ENCODE data around the gene HPS1.

HPS1 gene

DNA sequence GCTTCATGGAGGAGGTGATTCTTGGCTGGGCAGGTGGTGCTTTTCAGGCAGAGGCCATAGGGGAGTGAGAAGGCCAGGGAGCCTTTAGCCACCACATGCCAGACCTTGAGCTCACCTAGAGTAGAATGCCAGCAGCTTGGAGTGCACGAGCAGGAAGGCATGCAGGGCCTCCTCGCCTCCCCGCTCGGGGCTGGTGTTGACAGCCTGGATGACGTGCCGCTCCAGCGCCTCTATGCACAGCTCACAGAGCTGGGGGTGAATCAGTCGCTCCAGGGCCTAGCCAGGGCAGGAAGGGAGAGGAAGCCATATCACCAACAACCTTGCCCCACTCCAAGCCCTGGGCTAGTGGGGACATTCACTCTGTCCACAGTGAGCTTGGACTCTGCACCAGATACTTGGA lies 15.7 kb downstream of the HPS1 start:
- DNase-seq: no peak

DNA sequence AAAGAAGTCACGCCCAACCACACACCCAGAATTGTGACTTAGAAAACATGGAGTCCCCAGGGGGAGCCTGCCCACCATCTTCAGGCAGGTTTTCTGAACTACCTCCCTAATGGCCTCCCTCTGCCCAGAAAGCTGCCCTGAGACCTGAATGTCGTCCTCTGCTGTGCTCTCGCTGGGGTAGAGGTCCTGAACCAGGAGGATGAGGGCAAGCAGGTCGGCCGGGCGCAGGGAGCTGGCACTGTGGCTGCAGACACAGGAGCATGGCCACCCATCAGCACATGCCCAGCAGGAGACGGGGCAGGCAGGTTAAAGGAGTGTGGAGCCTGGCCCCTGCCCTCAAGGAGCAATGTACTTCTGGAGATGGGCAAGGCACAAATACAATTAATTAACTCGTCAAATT lies 16.3 kb downstream of the HPS1 start:
- DNase-seq: no peak

DNA sequence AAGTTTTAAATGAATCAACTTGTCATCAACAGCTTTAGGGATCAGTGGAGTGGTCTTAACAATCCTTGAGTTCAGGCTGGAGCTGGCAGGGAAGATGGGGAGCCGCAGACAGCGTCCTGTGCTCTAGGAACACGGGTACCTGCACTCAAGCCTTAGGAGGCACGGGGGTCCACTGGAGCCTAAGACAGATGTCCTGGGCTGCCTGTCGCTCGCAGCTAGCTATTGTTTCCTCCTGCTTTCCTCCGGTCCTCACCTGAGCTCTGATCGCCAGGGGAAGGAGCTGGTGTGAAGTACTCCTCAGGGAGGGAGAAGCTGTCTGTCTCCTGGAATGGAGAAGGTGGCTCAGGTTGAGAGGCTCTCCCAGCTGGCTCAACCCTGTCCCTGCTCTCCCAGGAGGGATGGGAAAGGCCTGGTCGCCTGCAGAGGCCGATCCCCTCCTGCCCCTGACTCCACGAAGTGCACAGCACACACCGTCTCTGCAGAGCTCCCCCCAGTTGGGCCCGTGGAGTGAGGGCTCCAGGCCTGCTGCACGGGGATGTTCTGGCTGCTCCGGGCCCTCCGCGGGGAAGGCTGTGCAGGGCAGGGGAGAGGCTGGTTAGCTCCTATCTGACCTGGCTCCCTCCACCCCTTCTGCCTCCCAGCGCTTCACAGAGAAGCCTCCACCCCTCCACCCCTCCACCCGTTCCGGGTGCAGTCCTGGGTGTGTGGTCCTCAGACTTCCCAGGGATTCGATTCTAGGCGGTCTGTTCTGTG lies 17.2 kb downstream of the HPS1 start:
- DNase-seq: no peak

DNA sequence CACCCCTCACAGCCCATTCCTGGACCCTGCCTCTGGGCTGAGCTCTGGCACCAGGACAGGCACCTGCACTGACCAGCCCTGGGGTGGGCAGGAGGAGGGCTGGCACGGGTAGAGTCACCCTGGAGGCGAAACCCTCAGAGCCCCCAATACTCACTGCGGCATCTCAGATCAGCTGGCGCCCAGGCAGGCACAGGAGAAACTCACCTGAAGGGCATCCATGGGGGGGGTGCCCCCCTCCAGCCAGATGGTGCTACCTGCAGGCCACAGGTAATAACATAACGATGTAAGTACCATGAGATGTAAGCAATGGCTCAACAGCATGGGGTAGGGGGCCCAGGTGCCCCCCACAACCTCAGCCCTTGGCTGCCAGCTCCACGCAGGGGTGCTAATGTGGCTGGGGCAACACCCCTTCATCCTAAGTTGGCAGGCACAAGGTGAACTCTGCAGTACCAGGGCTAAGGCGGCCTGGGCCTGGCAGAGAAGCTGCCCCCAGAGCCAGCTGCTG lies 19.7 kb downstream of the HPS1 start:
- no peak for DNase-seq

DNA sequence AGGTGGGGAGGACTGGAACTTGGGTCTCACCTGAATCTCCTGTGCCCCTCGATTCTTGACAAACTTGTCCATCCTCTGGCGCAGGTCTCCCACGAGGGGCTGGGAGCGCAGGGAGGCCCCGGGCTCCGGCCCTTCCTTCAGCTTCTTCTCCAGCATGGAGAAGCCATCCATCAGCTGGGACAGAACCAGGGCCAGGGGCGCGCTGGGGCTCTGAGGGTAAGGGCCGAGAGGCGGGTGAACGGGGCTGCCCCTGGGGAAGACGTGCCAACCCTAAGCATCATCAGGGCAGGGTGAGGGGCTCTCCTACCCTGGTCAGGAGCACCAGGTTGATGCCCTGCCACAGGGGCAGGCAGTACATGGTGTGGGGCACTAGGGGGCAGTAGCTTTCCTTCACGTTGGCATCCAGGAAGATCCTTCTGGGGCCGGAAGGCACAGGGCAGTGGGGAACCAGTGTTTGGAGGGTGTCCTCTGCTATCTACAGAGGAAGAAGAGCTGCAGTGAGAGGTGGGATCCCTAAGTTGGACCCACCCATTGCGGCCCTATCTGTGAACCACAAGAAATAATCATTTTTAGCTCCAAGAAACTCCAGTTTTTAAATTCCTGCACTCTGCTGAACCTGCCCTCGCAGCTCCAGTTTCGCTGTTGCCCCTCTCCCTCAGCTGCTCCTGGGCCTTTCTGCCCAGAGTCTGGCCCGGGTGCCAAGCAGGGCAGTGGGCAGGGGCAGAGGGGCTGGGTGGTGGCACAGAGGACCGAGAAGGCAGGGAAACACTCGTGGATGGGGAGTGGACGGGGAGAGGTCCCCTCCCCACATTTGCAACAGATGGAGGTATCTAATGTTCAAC lies 21.0 kb downstream of the HPS1 start:
- DNase-seq: peak; percentile 84

DNA sequence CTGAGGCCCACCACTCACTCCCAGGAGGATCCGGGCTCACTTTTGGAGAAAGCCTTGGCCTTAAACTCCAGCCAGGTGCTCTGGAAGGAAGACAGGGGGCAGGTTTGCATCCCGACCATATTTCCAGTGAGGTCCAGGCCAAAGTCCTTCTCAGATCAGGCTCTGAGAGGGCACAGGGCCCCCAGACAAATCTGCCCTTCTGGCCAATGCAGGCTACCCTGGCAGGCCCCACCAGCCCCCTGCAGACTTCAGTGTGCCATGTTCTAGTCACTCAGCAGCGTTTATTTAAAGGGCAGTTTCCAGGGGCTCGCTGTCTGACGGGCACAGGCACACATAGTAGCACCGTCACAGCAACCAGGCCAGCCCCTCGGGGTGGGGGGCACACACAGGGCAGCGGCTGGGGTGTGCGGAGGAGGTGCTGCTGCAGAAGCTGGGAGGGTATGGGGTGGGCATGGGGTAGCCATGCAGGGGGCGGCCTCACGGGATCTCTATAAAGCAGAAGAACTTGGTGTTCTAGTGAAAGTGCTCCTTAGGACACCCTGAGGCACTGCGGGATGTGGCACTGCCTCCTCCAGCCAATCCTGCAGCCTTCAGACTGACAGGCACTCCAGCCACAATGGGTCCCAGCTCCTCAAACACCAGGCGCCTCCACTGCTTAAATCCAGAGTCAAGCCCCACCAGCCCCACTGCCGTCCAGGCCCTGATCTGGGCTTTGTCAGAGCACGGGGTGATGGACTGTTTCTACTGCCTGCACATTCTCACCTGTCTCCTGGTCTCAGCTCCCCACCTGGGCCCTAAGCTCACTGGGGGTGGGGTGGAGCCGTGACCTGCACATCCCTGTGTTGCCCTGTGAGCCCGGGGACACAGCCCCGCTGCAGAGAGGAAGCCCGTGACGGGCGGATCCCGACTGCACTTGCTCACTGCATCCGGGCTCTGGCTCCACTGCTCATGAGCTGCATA lies 22.2 kb downstream of the HPS1 start:
- no peak for DNase-seq

DNA sequence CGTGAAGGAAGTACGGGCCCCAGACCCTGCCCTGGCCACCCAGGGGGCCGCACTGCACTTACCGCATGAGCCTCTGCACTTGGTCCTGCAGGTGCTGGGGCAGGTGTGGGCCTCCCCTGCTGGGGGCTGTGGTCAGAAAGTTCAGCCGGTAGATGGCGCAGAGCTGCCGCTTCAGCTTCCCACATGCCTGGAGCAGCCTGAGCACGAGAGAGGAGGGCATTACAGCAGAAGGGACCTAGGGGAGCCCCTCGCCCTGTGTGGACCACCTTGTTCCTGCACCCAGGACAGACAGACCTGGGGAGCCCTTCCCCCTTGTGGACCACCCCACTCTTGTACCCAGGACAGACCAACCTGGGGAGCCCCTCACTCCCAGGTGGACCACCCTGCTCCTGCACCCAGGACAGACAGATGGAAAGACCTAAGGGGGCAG lies 23.0 kb downstream of the HPS1 start:
- no peak for DNase-seq

DNA sequence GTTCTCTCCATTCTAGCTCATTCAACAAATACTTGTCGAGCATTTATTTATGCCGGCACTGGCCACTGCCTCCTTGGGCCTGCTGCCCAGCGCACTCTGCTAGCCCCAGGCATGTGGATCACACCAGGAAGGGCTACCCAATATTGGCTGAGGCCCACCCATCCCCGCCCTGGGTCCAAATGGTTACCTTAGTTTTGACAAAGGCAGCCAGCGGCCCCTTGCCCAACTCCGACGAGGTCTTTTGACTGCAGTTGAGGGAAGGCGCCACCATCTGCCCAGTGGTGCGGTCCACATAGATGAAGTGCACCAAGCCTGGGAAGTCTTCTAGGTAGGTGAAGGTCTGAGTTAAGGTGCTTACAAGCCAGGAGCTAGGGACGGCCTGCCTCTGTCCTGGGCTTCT lies 24.6 kb downstream of the HPS1 start:
- DNase-seq: no peak

DNA sequence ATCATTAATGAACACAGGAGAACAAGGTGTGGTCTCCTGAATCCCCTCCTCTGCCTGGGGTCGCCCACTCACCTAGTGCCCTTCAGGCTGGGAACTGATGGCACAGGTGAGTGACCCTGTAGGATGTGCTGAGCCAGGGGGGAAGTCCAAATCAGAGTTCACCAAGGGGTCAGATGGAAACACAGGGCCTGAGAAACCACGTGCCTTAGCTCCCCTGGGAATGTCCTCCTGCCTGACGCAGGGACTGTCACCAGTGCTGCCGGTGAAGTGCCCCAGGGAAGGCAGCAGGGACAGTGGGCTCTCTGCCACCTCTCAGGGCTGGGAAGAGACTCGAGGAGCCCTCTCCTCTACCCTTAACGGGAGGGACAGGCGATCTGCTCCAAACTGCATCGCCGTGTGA lies 25.9 kb downstream of the HPS1 start:
- DNase-seq: no peak

DNA sequence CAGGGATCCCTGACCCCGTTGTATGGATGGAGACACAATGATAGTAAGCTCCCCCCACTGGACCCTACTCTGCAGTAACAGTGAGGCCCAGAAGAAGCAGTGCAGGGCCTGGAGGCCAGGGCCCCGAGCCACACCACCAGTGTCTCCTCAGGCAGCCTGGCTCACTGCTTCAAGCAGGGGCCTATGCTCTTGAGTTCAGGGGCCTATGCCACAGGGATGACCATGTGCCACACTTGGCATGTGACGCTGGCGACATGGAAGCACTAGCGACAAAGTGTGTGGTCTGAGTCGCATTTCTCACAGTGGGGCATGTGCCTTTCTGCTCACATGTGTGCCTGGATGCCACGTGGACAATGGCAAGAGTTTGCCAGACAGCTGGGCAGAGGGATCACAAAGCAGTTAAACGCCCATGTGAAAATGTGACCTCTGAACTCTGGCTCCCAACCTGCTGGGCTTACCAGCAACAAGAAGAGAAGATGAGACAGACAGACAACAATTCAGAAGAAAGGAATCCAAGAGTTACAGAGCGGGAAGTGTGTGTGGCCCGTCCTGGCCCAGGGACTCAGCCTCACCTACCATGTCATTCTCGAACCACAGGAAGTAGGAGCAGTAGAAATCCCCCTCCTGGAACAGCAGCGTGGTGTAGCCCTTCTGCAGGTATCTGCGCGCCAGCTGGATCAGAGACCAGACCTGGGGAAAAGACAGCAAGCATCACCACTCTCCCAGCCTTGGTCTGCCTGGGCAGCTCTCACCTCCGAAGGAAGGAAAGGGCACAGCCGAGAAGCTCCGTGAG lies 27.1 kb downstream of the HPS1 start:
- DNase-seq: no peak

DNA sequence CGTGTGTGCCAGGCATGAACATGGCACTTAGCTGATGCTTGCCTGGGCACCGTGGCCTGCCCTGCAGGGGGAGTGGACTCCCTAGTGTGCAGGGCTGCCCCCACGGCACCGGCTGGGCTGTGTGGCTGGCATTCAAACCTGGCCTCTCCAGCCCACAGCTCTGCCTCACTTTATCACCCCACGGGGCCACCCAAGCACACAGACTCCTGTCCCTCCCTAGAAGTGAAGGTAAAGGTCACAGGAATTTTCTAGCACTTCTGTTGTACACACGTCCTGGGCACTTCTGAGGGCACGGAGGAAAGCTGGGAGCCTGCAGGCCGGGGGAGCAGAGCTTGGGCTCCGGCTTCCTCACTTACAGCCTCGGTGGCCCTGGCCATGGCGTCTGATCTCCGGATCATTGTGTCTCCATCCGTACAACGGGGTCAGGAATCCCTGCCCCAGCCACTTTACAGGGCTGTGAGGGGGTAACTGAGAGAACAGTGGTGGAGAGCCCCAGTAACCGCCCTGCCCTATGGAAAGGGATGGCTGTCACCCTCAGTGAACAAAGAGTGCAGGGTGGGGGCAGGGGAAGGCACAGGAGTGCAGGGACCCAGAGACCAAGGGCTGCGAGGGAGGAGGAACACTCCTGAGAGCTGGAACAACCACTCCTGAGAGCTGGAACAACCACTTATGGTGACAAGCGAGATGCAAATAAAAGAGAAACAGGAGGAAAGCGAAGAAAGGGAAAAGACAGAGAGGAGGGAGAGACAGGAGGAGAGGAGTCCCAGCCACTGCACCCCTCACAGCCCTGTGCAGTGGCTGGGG lies 27.9 kb downstream of the HPS1 start:
- DNase-seq: no peak

DNA sequence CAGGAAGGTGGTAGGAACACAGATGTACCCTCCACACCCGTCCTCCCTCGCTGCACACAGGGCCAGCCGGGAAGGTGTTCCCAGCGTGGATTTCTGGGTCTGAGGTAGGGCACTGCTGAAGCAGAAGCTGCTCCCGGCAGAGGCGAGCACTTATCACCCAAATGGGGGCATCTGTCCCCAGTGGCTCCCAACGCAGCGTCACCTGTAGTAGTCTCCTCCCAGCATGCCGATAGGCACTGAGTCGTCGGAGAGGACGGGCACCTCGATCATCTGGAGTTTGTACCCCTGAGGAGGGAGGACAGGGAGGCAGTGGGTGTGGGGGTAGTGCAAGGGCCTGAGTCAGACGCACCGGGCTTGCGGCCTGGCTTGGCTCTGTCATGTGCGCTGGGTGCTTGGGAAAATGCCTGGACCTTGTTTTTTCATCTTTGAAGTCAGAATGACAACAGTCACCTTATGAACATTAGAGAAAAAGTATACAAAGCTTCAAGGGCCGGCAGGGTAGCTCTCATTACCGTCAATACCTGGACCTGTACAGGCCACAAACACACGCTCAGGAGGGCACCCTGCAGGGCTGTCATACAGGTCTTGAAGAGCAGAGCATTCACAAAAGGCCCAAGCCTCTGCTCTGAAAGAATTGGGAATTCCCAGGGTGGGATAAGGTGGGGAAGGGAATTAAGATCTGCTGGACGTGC lies 28.6 kb downstream of the HPS1 start:
- no peak for DNase-seq

DNA sequence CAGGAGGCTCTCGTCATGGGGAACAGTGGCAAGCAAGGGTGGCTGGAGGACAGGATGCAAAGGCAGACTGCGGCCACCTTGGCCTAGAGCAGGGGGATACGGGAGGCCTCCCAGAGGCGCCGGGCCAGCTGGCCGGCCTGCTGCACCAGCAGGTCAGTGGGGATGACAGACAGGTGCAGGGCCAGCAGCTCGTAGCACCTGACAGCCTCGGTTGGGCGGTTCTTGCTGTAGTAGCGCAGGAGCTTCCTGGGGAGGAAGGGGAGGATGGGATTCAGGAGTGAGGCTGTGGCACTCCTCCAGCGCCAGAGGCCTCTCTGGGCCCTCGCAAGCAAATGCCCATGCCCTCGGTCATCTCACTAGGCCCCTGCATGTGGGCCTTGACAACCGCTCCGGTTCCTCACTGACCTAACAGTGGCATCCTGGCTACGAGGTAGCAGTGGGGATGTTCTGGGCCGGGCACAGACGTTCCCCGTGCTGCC lies 29.2 kb downstream of the HPS1 start:
- no peak for DNase-seq

DNA sequence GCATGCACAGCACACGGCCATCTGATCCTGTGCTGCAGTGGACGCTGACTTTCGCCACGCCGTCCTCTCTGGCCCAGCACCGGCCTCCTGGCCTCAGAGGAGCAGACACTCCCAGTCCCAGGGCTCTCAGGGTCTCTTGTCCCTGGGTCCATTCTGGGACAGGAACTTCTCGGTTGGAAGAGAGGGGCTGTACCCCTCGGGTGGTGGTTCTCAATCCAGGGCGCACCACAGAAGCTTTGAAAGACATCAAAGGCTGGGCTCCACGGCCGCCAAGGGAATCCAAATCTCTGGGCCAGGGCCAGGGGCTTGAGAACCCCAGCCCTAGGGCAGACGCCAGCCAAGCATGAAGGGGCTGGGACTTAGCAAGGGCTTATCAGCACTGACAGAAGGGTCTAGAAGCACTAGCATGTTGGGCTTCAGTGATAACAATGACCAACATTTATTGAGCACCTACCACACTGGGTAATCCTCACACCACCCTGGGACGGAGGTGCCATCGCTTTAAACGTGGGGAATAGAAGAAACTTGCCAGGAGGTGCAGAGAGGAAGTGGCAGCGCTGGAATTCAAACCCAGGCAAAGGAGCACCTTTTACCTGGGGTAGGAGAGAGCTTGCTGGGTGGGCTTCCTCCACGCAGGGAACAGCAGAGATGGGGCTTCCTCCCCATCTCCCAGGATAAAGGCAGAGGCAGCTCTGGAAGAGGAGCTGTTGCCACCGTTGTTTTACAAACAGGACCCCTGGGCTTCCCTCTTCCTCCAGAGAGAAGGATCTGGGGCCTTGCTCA lies 29.9 kb downstream of the HPS1 start:
- peak; percentile 19 for DNase-seq

DNA sequence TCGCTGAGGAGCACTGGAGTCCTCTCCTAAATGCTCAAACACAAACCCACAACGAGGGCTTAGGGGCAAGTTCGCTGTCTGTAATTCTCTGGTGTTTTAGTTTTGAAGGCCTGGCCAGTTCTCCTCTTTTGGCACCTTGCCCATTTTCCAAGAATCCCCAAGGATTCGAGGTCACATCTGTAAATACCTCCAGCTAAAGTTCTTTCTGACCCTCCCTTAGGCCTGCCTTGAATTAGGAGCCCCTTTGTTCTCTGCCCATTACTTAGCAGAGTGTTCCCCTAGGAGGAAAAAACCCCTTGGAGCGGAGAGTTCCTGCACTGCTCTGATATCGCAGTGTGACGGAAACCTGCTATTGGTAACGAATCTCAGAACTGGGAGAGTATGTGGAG lies 31.0 kb downstream of the HPS1 start:
- DNase-seq: no peak

DNA sequence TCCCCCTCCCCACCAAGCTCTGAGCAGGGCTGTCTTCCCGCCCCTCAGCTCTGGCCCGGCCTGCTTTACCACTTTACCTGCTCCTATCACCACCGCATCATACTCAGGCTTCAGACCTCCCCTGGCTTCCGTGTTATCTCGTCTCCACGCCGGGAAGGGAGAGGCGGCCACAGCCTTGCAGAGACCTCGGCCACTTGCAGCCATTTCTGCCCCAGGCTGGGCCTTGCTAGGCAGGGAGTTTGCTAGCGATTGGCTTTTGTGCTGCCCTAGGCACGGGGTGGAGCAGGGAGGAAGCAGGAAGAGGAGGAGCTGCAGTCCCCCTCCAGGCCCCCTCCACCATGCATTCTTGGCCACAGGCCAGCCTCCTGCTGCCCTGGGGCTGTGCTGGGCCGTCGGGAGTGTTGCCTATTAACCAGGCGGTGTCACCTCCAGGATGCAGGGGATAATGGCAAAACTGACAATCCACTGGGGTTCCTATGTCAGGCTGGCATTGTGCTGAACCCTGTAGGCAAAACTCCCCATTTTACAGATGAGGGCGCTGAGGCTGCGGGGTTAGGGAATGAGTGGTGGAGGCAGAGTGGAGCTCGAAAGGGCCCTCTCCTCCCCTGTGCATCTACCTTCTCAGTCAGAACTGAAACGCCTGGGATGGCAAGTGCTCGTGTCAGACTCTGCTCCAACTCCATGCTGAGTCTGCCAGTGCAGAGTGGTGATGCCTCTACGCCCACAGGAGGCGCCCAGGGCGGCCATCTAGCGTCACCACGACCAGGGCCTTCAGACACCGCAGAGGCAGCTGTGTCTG lies 31.6 kb downstream of the HPS1 start, which contains the start of gene PYROXD2:
Gene PYROXD2 (minus strand): TSS at position 251 of the 799 bp plus-strand sequence. CDS start 47 bp downstream, at position 204.
- DNase-seq: peak; percentile 94

DNA sequence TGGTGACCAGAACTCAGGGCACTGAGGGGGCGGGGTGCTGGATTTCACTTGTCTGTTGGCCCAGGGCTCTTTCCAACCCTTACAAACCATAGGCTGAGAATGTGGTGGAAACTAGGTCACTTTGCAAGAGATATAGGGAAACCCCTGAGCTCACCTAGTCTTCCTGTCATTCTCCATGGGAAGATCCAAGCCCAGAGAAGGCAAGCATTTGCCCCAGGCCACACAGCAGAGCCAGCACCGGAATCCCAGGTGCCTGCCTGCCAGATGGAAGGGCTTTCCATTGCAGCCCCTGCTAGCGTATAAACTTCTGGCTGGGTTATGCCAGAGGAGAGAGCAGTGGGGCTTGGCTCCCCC lies 32.2 kb downstream of the HPS1 start:
- DNase-seq: no peak

DNA sequence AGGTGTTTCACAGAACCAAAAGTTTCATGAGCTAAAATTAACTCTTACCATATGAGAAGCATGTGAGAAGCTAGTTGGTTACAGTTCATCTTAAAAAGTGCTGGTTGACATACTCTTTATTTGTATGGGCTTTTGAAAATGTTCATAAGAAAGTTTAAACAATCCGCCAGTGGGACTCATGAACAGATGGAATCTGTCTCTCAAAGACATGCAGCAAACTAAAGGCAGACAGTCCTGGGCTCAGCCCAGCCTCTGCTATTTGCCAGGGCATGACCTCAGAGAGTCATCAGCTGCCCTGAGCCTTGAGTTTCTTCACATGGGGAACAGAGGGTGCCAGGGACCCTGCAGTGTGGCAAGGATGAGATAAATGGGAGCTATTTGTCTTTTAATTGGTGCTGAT lies 35.0 kb downstream of the HPS1 start:
- DNase-seq: no peak

DNA sequence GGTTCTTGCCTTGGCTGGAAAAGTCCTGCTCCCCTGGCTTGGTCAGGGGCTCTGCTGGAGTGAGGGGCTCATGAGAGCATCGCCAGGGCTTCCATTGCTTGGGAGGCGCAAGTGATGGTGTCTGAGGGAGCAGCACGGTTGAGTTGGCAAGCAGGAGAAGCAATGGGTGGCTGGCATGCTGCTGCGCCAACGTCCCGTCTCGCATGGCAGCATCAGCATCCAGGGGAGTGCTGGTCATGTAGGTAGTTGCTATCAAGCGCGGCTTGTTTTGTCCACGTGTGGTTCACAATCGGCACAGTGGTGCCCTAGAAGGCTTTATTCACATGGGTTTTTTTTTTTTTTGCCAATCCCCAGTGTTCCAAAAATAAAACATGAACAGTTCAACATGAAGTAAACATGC lies 35.6 kb downstream of the HPS1 start:
- DNase-seq: no peak
